Measurements from ENCODE around the gene SYDE2.

DNA sequence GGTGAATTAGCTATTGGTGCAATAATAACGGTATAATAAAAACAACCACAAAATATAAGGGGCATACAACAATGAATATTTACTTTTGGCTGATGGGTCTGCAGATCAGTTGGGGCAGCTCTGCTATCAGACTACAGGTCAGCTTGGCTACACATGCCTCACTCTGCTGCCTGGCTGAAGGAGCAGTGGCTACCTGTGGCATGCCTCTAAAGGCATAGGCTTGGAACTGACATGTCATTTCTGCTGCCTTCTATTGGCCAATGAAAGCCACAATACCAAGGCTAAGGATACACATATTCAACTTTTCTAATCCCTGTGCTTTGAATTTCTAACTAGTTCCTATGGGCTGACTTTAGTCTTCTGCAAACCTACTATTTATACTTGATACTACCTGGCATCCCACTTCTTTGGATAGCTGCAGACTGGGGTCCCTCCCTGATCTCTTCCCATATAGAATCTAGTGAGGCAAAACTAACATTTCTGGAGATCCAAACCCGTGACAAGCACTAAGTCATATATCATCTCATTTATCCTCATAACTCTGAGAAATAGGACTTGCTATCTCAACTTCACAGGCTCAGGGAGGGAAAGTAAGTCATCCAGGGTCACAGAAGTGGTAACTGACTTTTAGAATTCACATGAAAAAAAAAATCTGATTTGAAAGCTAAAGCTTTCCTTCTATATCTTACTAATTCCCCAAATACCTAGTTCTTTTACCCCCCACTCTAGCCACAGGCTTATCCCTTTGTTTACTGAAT lies 19.2 kb upstream of the SYDE2 start:
- TF ChIP-seq, protein P1, sequence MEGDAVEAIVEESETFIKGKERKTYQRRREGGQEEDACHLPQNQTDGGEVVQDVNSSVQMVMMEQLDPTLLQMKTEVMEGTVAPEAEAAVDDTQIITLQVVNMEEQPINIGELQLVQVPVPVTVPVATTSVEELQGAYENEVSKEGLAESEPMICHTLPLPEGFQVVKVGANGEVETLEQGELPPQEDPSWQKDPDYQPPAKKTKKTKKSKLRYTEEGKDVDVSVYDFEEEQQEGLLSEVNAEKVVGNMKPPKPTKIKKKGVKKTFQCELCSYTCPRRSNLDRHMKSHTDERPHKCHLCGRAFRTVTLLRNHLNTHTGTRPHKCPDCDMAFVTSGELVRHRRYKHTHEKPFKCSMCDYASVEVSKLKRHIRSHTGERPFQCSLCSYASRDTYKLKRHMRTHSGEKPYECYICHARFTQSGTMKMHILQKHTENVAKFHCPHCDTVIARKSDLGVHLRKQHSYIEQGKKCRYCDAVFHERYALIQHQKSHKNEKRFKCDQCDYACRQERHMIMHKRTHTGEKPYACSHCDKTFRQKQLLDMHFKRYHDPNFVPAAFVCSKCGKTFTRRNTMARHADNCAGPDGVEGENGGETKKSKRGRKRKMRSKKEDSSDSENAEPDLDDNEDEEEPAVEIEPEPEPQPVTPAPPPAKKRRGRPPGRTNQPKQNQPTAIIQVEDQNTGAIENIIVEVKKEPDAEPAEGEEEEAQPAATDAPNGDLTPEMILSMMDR (IDR thresholded peaks at IDR 0.05): no peak
- TF ChIP-seq POLR2A (IDR thresholded peaks at IDR 0.05; ENCODE audit: low read depth) (no peak), POLR2AphosphoS5 (IDR thresholded peaks at IDR 0.05) (no peak)
